ENCODE measurements around the gene PACS2. TPM values are rescaled to one million over a fixed set of nuclear protein-coding genes. Genes with fewer than 3 reads are reported as not detected.

PACS2 gene
- total and polyA plus RNA-seq, 2 donors (not counting 1 experiment from before 2014, with no cell fraction given), result 65.6 to 70.7 TPM

DNA sequence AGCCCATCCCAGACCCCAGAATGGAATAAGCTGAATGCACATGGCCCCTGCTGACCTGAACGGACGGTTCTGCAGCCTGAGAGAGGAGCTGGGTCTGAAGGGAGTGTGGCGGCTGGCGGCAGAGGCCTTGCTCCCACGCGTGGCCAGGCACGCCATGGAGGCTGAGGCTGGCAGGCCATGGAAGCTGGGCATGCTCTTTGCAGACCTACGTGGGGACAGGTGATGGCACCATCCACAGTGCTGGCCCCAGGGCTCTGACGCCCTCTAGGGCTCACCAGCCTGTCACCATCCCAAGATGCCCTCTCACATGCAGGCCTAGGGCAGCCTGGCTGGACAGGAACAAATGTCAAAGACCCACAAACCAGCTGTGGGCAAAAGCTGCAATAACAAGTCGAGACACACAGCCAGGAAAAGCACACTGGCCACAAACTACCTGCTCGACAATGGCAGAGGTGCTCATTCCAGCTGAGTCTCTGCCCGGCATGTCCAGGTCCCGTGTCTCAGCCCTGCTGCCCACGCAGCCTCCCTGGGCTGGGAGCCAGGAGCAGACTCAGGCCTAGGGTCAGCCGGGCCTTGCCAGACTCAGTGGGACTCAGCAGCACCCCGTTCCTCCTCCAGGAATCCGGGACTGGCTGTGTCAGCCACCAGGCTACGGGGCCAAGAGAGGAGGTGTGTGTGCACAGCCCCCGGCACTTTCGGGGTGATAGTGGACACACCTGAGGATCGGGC is 46.6 kb upstream of the PACS2 start:
- CTCF ChIA-PET, result interaction anchor here (1.7 kb wide), 1 partner anchor 13 kb away, joined by 3 read pairs; no protein-coding TSS in a partner anchor

More for the DNA sequence above, 46.6 kb upstream of the PACS2 start:
- no peak for TF ChIP-seq EZH2 (IDR thresholded peaks at IDR 0.05; ENCODE audit: borderline replicate concordance, insufficient read depth, low read depth, low read length, poor library complexity, severe bottlenecking)
- TF ChIP-seq, protein P1, sequence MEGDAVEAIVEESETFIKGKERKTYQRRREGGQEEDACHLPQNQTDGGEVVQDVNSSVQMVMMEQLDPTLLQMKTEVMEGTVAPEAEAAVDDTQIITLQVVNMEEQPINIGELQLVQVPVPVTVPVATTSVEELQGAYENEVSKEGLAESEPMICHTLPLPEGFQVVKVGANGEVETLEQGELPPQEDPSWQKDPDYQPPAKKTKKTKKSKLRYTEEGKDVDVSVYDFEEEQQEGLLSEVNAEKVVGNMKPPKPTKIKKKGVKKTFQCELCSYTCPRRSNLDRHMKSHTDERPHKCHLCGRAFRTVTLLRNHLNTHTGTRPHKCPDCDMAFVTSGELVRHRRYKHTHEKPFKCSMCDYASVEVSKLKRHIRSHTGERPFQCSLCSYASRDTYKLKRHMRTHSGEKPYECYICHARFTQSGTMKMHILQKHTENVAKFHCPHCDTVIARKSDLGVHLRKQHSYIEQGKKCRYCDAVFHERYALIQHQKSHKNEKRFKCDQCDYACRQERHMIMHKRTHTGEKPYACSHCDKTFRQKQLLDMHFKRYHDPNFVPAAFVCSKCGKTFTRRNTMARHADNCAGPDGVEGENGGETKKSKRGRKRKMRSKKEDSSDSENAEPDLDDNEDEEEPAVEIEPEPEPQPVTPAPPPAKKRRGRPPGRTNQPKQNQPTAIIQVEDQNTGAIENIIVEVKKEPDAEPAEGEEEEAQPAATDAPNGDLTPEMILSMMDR (IDR thresholded peaks at IDR 0.05), result no peak
- no peak overlapping the region for H3K4me3 Mint-ChIP-seq
- Histone ChIP-seq H3K9ac (ENCODE audit: low read length) (no peak overlapping the region), H4K20me1 (ENCODE audit: control insufficient read depth, insufficient read depth, low read length, poor library complexity, severe bottlenecking) (peaks cover 19% of the 10 kb centered on the region), H3K4me2 (replicated peaks; ENCODE audit: low read depth, low read length, poor library complexity, severe bottlenecking) (no peak overlapping the region), H3K79me2 (ENCODE audit: control insufficient read depth, insufficient read depth, low read length) (peaks cover 27% of the 10 kb centered on the region), H2AFZ (ENCODE audit: insufficient read depth, low read depth, low read length, poor library complexity, severe bottlenecking) (no peak overlapping the region), H3K4me1 (ENCODE audit: control insufficient read depth in 2 of 2, insufficient read depth in 2 of 2, low read length in 2 of 2) (peaks cover 0 to 15% of the 10 kb centered on the region in 2 donors), H3K27me3 (replicated peaks in 1 of 4; ENCODE audit: control extremely low read depth in 1 of 4, control insufficient read depth in 3 of 4, insufficient read depth in 4 of 4, low read length in 3 of 4) (no peaks in the 10 kb centered on the region), H3K27ac (ENCODE audit: low read length in 2 of 2) (no peak overlapping the region), H3K36me3 (replicated peaks in 1 of 2; ENCODE audit: control extremely low read depth in 1 of 2, control insufficient read depth in 1 of 2, extremely low read depth in 1 of 2, insufficient read depth in 2 of 2, low read length in 1 of 2) (peaks cover 0 to 2% of the 10 kb centered on the region in 2 experiments), H3K9me3 (ENCODE audit: control extremely low read depth in 1 of 3, control insufficient read depth in 2 of 3, insufficient read depth in 1 of 3, low read length in 2 of 3) (no peaks in the 10 kb centered on the region), H3K4me3 (ENCODE audit: control extremely low read depth in 1 of 5, extremely low read depth in 1 of 5, insufficient read depth in 1 of 5, low read depth in 2 of 5, low read length in 4 of 5) (no peak overlapping the region)
- WGBS (ENCODE audit: insufficient coverage), result 96% methylated on average over 21 of the region's 21 CpGs
- no peak for DNase-seq
- H3K27ac Mint-ChIP-seq, result no peak overlapping the region
- POLR2A ChIA-PET, result no interaction called here
- no peaks in the 10 kb centered on the region for H3K27me3 Mint-ChIP-seq
- H3K4me1 Mint-ChIP-seq, result peaks cover 10% of the 10 kb centered on the region
- intact Hi-C loops (cut with micrococcal nuclease), result no loop called here
- no peak for ATAC-seq (ENCODE audit: low read depth)
- H3K9me3 Mint-ChIP-seq (ENCODE audit: insufficient read depth), result no peaks in the 10 kb centered on the region
